Mesenchymal stem cell (in vitro differentiated cells and primary cell): ENCODE results near the gene ERICH2. TPM values are rescaled to one million over a fixed set of nuclear protein-coding genes. Genes with fewer than 3 reads are reported as not detected.

Experiments used
- small RNA-seq: library from polyadenylated mRNA; stranded (forward); fragments of <200 nt; extraction: miRNeasy Mini kit (QIAGEN cat#:217004); gene quantifications from one replicate; pipeline ENCODE3, GENCODE V24; 2013; ENCODE audit warnings: low read depth

The ERICH2 gene

Small RNA genes within 50 kb of the gene (small RNA-seq; reads per million reads assigned to genes)
- not detected for gene RF00019
